Gastrocnemius medialis (tissue), 4 donors: ENCODE results near the gene WNT7B. TPM values are rescaled to one million over a fixed set of nuclear protein-coding genes. Genes with fewer than 3 reads are reported as not detected.
A peak's percentile ranks its signal among the peaks of the same experiment; 100 is the strongest.

Source experiments
- ATAC-seq, 2 donors: fragments of 150-250 bp; one replicate each; pipeline ENCODE4 v1.9.1; 2016
- DNase-seq, 2 donors: peaks; one replicate each; pipeline ENCODE4 v3.0.0-alpha.2; 2019
- H3K27ac ChIP-seq, 4 donors: fragments of 200-600 bp; sonication (generic); 1 replicate in 1 of 4; 2 replicates in 3 of 4; pipeline ENCODE4 v1.5.1; 2016 to 2018; ENCODE audit warnings: mild to moderate bottlenecking in 2 of 4, moderate library complexity in 1 of 4
- H3K27me3 ChIP-seq, 3 donors: fragments of 200-600 bp; sonication (generic) in 2 of 3; 1 replicate in 1 of 3; 2 replicates in 2 of 3; pipeline versions ENCODE4 v1.5.1 to v1.6.0; 2016 to 2019; ENCODE audit warnings: mild to moderate bottlenecking in 1 of 3, moderate library complexity in 1 of 3
- H3K36me3 ChIP-seq, 2 donors: fragments of 200-600 bp; sonication (generic) in 1 of 2; one replicate each; pipeline ENCODE4 v1.5.1; 2017 to 2018
- H3K4me1 ChIP-seq, 2 donors: fragments of 200-600 bp; sonication (generic) in 1 of 2; one replicate each; pipeline ENCODE4 v1.5.1; 2016 to 2017; ENCODE audit warnings: mild to moderate bottlenecking in 2 of 2
- H3K4me3 ChIP-seq, 4 donors: fragments of 200-600 bp; sonication (generic) in 3 of 4; 1 replicate in 1 of 4; 2 replicates in 3 of 4; pipeline ENCODE4 v1.5.1; 2016 to 2019; ENCODE audit warnings: mild to moderate bottlenecking in 2 of 4
- H3K9me3 ChIP-seq, 3 donors: fragments of 200-600 bp; sonication (generic) in 2 of 3; 1 replicate in 1 of 3; 2 replicates in 2 of 3; pipeline ENCODE4 v1.5.1; 2016 to 2019
- POLR2A ChIP-seq, 2 donors: fragments of 450-650 bp; IDR thresholded peaks; one replicate each; pipeline ENCODE4 v1.6.1; 2017; ENCODE audit warnings: antibody characterized with exemption in 2 of 2, mild to moderate bottlenecking in 2 of 2, moderate library complexity in 2 of 2
- in situ Hi-C, 4 donors: fragments of 200-750 bp; cut with MboI; loops; one replicate each; pipeline versions ENCODE4 v1.15.0 to v1.8.0; 2017; ENCODE audit warnings: low sequenced_read_pairs in 4 of 4
- intact Hi-C: fragments of 100-400 bp; cut with DNase I; formaldehyde crosslinking; loops from one replicate; pipeline ENCODE4 v1.15.1; 2023; ENCODE audit warnings: low total_unique reads
- total RNA-seq, 4 donors: library from RNA; depleted of rRNA; stranded (reverse); fragments of >200 nt; gene quantifications; one replicate each; pipeline versions ENCODE4 v1.1.0 to v1.2.3, GENCODE V29; 2016
- TF ChIP-seq, protein P1 (sequence below), 5 experiments: fragments of 450-650 bp in 3 of 5; fragments of 200-600 bp in 2 of 5; sonication (generic) in 2 of 5; IDR thresholded peaks in 4 of 5; conservative IDR thresholded peaks in 1 of 5; 1 replicate in 4 of 5; 2 replicates in 1 of 5; pipeline ENCODE4 v1.5.1; 2016 to 2019; ENCODE audit warnings: antibody characterized with exemption in 5 of 5, mild to moderate bottlenecking in 3 of 5, moderate library complexity in 3 of 5

The WNT7B gene
- total RNA-seq, 4 donors from 2014 or later = not detected

DNA sequence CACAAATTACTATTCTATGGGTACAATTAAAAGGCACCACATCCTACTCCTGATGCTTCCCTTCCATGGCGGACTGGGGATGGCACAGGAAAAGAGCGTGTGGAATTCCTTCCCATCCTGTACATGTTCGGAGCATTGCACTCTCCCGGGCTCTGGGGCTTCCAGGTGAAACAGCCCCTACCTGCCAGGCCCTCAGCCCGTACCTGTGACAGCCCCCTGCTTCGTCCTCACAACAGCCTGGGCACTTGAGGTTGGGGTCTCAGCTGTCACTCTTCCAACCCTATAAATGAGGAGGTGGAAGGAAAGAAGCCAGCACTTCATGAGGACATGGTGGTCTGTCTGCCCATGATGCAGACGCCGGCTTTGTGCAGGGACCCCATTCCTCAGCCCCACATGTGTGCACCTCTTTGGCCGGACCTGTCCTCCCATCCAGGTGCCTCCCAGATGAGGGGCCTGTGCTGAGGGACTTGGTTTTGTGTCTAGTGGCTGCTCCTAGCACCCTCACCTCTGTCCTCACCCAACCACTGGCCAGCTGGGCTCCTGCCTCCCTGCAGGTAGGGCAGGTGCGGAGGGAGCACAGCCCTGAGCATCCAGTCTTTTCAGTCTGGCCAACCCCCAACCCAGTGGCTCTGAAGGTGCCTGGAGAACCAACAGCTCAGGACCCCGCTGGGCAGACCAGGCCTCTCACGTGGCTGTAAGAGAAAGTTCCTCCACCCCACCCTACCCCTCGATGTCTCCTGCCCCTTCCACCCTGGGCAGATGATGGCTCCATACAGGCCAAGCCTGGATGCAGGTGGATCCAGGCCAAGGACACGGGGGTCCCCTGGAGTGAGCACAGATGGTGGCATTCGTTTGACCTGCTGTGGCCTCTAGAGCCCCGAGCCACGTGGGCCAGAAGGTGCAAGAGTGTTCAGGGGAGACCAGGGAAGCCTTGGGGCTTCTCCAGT is 23.4 kb upstream of the WNT7B start:
- no peaks in the 10 kb centered on the region for H3K36me3 ChIP-seq
- in situ Hi-C loops = loop anchor here in 1 of 4 donors (10.0 kb wide), 1 partner anchor 314 kb away; no protein-coding TSS in a partner anchor
- H3K4me1 ChIP-seq = peaks cover 41 to 56% of the 10 kb centered on the region in 2 donors
- TF ChIP-seq, protein P1, sequence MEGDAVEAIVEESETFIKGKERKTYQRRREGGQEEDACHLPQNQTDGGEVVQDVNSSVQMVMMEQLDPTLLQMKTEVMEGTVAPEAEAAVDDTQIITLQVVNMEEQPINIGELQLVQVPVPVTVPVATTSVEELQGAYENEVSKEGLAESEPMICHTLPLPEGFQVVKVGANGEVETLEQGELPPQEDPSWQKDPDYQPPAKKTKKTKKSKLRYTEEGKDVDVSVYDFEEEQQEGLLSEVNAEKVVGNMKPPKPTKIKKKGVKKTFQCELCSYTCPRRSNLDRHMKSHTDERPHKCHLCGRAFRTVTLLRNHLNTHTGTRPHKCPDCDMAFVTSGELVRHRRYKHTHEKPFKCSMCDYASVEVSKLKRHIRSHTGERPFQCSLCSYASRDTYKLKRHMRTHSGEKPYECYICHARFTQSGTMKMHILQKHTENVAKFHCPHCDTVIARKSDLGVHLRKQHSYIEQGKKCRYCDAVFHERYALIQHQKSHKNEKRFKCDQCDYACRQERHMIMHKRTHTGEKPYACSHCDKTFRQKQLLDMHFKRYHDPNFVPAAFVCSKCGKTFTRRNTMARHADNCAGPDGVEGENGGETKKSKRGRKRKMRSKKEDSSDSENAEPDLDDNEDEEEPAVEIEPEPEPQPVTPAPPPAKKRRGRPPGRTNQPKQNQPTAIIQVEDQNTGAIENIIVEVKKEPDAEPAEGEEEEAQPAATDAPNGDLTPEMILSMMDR (IDR thresholded peaks at IDR 0.05 in 4 of 5, conservative IDR thresholded peaks at IDR 0.05 in 1 of 5) = no peak
- TF ChIP-seq POLR2A (IDR thresholded peaks at IDR 0.05) = no peak
- no peaks in the 10 kb centered on the region for H3K9me3 ChIP-seq
- ATAC-seq (no peak), DNase-seq (no peak)
- H3K4me3 ChIP-seq = no peak overlapping the region
- no peaks in the 10 kb centered on the region for H3K27me3 ChIP-seq
- peak overlapping the region in 1 of 4 donors; percentile 68 for H3K27ac ChIP-seq
- intact Hi-C loops = no loop called here

DNA sequence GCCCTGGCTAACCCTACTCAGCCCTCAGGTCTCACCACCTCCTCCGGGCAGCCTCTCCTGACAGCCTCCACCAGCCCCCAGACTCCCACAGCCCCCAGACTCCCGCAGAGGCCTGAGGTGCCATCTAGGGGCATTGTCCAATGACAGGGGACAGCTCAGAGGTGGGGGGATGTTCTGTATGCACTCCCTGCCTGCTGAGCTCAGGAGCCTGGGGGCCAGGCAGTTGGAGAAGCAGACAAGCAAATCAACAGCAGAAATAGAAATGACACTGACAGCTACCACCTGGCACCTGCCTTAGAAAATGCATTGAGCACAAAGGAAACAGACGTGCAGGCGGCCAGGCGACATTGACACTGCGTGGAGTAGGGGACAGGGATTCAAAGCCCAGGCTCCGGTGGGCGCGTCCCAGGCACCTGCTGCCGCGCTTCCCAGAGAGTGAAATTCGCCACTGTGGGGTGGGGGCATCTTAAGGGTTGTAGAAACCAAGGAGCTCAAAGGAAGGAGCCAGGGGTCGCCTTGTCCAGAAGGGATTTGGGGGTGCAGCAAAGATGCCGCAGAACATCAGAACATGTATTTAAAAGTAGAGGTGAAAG is 22.5 kb upstream of the WNT7B start:
- intact Hi-C loops = no loop called here
- Histone ChIP-seq H3K27me3 (no peaks in the 10 kb centered on the region), H3K4me3 (no peak overlapping the region), H3K9me3 (no peaks in the 10 kb centered on the region), H3K27ac (peak overlapping the region in 3 of 4 donors; percentile 75 to 83 (median 83)), H3K4me1 (peaks cover 49 to 65% of the 10 kb centered on the region in 2 donors), H3K36me3 (no peaks in the 10 kb centered on the region)
- ATAC-seq (no peak), DNase-seq (no peak)
- in situ Hi-C loops = loop anchor here in 1 of 4 donors (10.0 kb wide), 1 partner anchor 315 kb away; no protein-coding TSS in a partner anchor
- TF ChIP-seq POLR2A (IDR thresholded peaks at IDR 0.05) = no peak
- TF ChIP-seq, protein P1 (IDR thresholded peaks at IDR 0.05 in 4 of 5, conservative IDR thresholded peaks at IDR 0.05 in 1 of 5) = no peak

DNA sequence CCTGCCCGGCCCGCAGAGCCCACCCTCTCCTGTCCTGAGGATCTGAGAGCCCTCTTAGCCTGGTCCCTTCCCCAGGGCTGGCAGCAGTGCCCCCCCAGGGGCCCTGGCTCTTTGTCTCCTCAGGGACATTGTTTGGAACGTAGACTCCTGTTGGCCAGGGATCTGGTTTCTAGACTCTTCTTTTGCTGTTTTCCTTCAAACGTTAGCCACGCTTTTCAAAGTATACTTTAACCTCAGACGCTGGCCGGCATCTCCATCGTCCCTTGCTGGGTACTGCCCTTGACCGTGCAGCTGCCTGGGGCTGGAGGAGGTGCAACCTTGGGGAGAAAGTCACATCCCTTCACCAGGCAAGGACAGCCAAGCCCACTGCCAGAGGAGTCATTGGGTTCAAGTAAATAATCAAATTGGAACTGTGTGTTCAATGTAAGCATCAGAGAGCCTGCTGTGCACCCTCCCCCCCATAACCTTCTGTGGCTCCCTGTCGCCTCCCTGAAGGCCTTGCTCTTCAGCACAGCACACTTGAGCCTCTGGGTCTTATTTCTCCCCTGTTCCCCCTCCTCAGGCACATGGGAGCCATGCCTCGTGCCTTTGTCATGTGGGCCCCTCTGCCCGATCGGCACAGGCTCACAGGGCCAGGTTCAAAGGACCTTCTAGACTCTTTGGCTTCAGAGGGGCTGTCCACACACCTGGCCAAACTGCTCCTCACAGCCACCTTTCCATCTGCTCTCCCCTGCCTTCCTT is 21.8 kb upstream of the WNT7B start:
- in situ Hi-C loops (loop anchor here in 1 of 4 donors (10.0 kb wide), 1 partner anchor 316 kb away; no protein-coding TSS in a partner anchor), intact Hi-C loops (no loop called here)
- ATAC-seq (no peak), DNase-seq (no peak)
- Histone ChIP-seq H3K4me1 (peaks cover 49 to 65% of the 10 kb centered on the region in 2 donors), H3K4me3 (no peak overlapping the region), H3K9me3 (no peaks in the 10 kb centered on the region), H3K36me3 (no peaks in the 10 kb centered on the region), H3K27ac (peak overlapping the region; percentile 75 to 83 (median 79)), H3K27me3 (no peaks in the 10 kb centered on the region)
- no peak for TF ChIP-seq POLR2A (IDR thresholded peaks at IDR 0.05)
- TF ChIP-seq, protein P1 (IDR thresholded peaks at IDR 0.05 in 4 of 5, conservative IDR thresholded peaks at IDR 0.05 in 1 of 5) = no peak

DNA sequence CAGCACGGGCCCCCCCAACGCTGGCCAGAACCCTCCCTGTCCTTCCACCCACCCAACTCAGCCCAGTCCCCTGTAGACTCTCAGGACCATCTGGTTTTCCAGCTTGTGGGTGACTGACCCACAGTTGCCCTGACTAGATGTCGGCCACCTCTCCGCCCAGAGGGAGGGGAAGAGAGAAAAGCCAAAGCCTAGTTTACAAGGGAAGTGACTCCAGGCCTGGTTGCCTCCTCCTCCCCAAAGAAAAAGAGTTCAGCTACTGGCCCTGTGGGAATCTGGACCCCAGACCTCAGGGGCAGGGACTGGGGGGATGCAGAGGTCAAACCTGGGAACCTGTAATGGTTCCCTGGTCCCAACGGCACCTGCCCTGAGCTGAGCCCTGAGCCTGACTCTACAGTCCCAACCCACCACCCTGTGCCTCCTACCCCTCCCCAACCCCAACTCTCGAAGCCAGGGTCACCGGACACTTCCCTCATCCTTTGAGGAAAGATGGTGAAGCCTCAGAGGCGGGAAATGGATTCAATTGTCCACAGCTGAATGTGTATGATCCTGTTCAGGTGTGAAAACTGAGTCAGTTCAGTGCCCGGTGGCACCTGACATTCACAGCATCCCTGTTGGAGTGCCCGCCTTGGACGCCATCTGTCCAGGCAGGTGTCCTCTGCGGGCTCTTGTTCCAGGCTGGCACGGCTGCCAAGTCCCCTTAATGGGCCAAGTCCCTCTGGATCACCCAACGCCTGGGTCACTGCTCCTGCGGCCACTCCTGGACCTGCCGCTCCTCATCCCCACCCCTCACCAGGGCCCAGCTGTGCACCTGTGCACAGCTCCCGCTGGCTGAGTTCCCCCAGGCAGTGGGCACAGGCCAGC is 21.0 kb upstream of the WNT7B start:
- ATAC-seq (peak; percentile 26 to 30), DNase-seq (peak in 1 of 2 donors; percentile 50)
- in situ Hi-C loops = loop anchor here in 1 of 4 donors (10.0 kb wide), 1 partner anchor 317 kb away; no protein-coding TSS in a partner anchor
- TF ChIP-seq, protein P1 (IDR thresholded peaks at IDR 0.05 in 4 of 5, conservative IDR thresholded peaks at IDR 0.05 in 1 of 5) = no peak
- no peak for TF ChIP-seq POLR2A (IDR thresholded peaks at IDR 0.05)
- Histone ChIP-seq H3K4me3 (peak overlapping the region in 1 of 4 donors; percentile 25), H3K27me3 (no peaks in the 10 kb centered on the region), H3K27ac (peak overlapping the region; percentile 75 to 83 (median 79)), H3K4me1 (peaks cover 49 to 60% of the 10 kb centered on the region in 2 donors), H3K36me3 (no peaks in the 10 kb centered on the region), H3K9me3 (no peaks in the 10 kb centered on the region)
- intact Hi-C loops = no loop called here
